ENCODE data around the gene ITPK1. TPM values are rescaled to one million over a fixed set of nuclear protein-coding genes. Genes with fewer than 3 reads are reported as not detected.

ITPK1 gene
- total and polyA plus RNA-seq, 2 donors (not counting 3 experiments of a cell fraction or from before 2014, with no cell fraction given), result 39.6 to 51.8 TPM

DNA sequence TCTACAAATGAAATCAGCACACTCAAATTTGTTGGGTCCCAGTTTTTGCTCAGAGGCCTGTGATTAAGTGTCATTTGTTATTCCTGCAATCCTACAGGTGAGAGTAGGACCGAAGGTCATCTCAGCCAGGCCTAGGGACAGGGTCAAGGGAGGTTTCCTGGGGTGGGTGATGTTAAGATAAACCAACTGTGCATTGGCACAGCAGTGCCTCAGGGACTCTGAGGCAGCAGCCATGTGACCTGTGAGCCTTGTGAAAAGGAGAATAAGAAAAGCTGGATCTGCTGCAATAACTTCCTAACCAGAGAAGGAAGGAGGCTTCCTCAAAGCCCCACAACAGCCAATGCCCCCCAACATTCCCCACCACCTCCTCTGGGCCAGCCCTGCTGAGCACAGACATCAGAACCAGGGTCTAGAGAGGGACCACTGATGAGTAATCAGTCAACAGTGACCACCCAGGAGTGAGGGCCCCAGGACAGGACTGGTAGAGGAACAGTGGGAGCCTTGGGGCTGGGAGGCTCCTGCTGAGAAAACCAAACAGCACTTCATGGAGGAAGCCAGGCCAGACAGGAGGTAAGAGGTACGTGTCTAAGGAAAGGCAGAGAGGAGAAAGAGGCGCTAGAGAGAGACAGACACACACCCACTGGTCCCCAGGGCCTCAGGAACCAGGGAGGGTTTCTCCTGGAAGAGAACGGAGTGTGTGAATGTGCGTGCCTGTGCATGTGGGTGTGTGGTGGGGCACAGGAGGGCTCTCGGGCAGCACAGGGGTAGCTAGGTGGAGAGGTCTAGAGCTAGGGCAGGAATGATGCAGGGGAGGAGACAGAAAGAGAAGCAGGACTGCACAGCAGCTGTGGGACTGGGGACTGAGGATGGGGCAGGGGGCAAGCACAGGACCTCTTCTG, 82.4 kb downstream of the ITPK1 start:
- no peaks in the 10 kb centered on the region for H4K20me1 ChIP-seq (replicated peaks; ENCODE audit: control insufficient read depth, extremely low read depth, insufficient read depth, low read length)

More for the DNA sequence above, 82.4 kb downstream of the ITPK1 start:
- Histone ChIP-seq H3K79me2 (ENCODE audit: control insufficient read depth, insufficient read depth, low read length) (no peaks in the 10 kb centered on the region), H3K4me1 (ENCODE audit: control insufficient read depth, extremely low read depth, insufficient read depth, low read length) (peaks cover 12% of the 10 kb centered on the region), H3K9me1 (replicated peaks; ENCODE audit: control insufficient read depth, extremely low read depth, insufficient read depth, low read length) (no peaks in the 10 kb centered on the region), H3K27ac (ENCODE audit: insufficient read depth, low read depth, low read length) (no peak overlapping the region), H3K36me3 (ENCODE audit: control insufficient read depth in 2 of 2, extremely low read depth in 1 of 2, insufficient read depth in 2 of 2, low read length in 2 of 2) (no peaks in the 10 kb centered on the region), H3K4me3 (replicated peaks in 1 of 3; ENCODE audit: insufficient read depth in 1 of 3, low read depth in 1 of 3, low read length in 3 of 3) (no peak overlapping the region), H3K27me3 (ENCODE audit: control insufficient read depth in 2 of 2, insufficient read depth in 2 of 2, low read length in 2 of 2) (no peaks in the 10 kb centered on the region), H3K9ac (replicated peaks; ENCODE audit: extremely low read depth, insufficient read depth, low read length) (no peak overlapping the region), H2AFZ (ENCODE audit: low read depth, low read length) (no peak overlapping the region), H3K9me3 (replicated peaks; ENCODE audit: control insufficient read depth, insufficient read depth, low read length) (no peaks in the 10 kb centered on the region), H3K4me2 (ENCODE audit: insufficient read depth, low read length) (no peak overlapping the region)
- TF ChIP-seq POLR2A (IDR thresholded peaks at IDR 0.05; ENCODE audit: low read depth, low read length) (no peak), GATA2 (IDR thresholded peaks at IDR 0.05; ENCODE audit: insufficient read depth, insufficient read length, low read depth, low read length) (no peak), JUN (IDR thresholded peaks at IDR 0.05; ENCODE audit: borderline replicate concordance, insufficient read depth, insufficient read length, low read depth) (no peak), POLR2AphosphoS5 (IDR thresholded peaks at IDR 0.05; ENCODE audit: insufficient read depth, low read depth, low read length) (no peak), MYC (IDR thresholded peaks at IDR 0.05; ENCODE audit: low read depth, low read length) (no peak), EZH2 (IDR thresholded peaks at IDR 0.05; ENCODE audit: borderline replicate concordance, low read depth, low read length, severe bottlenecking) (no peak), FOS (IDR thresholded peaks at IDR 0.05; ENCODE audit: borderline replicate concordance, insufficient read depth, low read length) (no peak)
- TF ChIP-seq, protein P1, sequence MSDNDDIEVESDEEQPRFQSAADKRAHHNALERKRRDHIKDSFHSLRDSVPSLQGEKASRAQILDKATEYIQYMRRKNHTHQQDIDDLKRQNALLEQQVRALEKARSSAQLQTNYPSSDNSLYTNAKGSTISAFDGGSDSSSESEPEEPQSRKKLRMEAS (IDR thresholded peaks at IDR 0.05; ENCODE audit: insufficient read depth, insufficient read length), result no peak
- TF ChIP-seq, protein P2, sequence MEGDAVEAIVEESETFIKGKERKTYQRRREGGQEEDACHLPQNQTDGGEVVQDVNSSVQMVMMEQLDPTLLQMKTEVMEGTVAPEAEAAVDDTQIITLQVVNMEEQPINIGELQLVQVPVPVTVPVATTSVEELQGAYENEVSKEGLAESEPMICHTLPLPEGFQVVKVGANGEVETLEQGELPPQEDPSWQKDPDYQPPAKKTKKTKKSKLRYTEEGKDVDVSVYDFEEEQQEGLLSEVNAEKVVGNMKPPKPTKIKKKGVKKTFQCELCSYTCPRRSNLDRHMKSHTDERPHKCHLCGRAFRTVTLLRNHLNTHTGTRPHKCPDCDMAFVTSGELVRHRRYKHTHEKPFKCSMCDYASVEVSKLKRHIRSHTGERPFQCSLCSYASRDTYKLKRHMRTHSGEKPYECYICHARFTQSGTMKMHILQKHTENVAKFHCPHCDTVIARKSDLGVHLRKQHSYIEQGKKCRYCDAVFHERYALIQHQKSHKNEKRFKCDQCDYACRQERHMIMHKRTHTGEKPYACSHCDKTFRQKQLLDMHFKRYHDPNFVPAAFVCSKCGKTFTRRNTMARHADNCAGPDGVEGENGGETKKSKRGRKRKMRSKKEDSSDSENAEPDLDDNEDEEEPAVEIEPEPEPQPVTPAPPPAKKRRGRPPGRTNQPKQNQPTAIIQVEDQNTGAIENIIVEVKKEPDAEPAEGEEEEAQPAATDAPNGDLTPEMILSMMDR (IDR thresholded peaks at IDR 0.05; ENCODE audit: extremely low read depth in 1 of 2, insufficient read depth in 1 of 2, low read depth in 1 of 2, low read length in 2 of 2), result no peak
- POLR2A ChIA-PET, result no interaction called here
- intact Hi-C loops (cut with micrococcal nuclease) (no loop called here), dilution Hi-C loops (cut with MboI; ENCODE audit: extremely low pct_ligation_motif_present, low sequenced_read_pairs) (no loop called here)
- BruUV-seq (replicated peaks), result no TSS peak
- FAIRE-seq (no peak), DNase-seq (ENCODE audit: low read depth, low spot score) (no peak)
- CTCF ChIA-PET, result interaction anchor here (0.9 to 5.4 kb wide), 3 partner anchors 11 to 80 kb away, joined by 3 to 27 read pairs (median 4); no protein-coding TSS in a partner anchor
